GM13977 (cell line): ENCODE measurements around the gene PIP4K2A.

Source experiments
- DNase-seq: peaks from one replicate; pipeline ENCODE4 v3.0.0; 2012; ENCODE audit warnings: low spot score
- CTCF ChIP-seq: IDR thresholded peaks from 2 replicates; pipeline ENCODE4 v1.5.1; 2012; ENCODE audit warnings: mild to moderate bottlenecking, control low read depth; ENCODE audit not compliant: insufficient read depth; ENCODE audit errors: extremely low read depth, missing control alignments
- in situ Hi-C: fragments of 300-500 bp; cut with MboI; formaldehyde crosslinking; loops from one replicate; pipeline ENCODE4 v1.12.0; 2022; ENCODE audit warnings: low sequenced_read_pairs, low pct_unique_long_range_greater_than_20kb, mixed read lengths, inconsistent platforms; ENCODE audit not compliant: unreplicated experiment

PIP4K2A gene

GRCh38 chr10:22618078-22618785 lies 96.1 kb downstream of the PIP4K2A start:
- in situ Hi-C loops, result no loop called here

DNA sequence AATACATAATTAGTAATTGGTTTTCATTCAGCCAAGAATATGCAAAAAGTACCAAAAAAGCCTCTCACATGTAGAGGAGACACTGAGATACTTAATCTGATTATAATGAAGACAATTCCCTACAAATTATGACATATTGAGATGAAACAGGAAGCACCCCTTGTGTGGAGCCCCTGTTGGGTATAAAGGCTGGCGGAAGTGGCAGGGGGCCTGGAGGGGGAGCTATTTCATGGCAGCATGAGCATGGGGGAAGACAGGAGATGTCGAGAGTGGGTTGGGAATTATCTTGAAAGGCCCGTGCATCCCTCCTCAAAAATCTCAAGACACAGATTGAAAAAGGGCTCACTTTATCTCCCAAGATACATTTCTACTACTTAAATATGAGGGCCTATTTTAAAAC lies 96.9 kb downstream of the PIP4K2A start:
- peak; percentile 39 for TF ChIP-seq CTCF
- DNase-seq, result no peak
- in situ Hi-C loops, result no loop called here

More at GRCh38 chr10:22618078-22618785, 96.1 kb downstream of the PIP4K2A start:
- no peak for TF ChIP-seq CTCF
- no peak for DNase-seq

DNA sequence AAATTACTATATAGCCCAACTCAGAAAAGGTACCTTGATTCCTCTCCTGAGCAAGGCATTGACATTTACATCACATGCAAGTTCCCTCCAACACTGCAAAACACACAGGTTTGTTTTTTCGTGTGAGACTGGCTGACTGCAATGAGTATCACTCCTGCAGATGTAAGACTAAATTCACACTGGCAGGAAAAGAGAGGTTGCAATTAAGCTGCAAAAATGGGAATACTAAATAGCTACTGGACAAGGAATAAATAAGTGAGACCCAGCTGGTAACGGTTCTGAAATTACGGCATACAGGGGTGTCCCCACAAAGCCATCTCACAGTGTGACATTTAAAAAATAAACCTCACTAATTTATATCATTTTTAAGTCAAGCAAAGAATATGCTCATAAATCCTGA lies 97.3 kb downstream of the PIP4K2A start:
- TF ChIP-seq CTCF, result no peak
- DNase-seq, result no peak
- in situ Hi-C loops, result no loop called here

DNA sequence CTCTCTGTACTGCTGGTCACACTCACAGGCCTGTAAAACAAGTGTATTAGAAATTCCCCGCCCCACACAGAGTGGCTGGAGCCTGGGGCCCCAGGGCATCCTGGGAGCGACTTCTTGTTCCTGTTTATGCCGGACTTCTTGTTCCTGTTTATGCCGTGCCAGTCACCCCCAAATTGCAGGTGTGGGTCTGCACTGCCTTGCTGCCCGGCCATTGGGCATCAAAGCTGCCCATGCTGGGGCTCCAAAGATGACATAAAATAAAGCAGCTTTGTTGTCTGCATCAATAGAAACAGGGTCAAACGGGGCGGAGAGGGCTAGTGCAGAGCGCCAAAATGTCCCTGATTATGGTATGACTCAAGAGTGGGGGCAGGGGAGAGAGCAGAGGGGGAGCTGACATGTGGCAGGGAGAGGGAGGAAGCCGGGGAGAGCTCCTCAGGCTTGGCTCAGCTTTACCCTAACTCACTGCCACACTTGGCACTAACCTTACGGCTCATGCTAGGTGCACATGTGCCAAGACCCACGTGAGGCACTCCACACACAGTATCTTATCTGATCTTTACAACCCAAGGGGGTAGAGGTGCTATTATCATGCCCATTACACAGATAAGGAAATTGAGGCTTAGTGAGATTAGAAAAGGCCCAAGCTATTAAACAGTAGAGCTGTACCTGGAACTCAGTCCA lies 98.4 kb downstream of the PIP4K2A start:
- no peak for TF ChIP-seq CTCF
- peak; percentile 50 for DNase-seq
- in situ Hi-C loops, result no loop called here

- no peak for DNase-seq
- no peak for TF ChIP-seq CTCF
- in situ Hi-C loops, result no loop called here
Measured at GRCh38 chr10:22615101-22615500, 99.3 kb downstream of the PIP4K2A start.

- DNase-seq, result no peak
- TF ChIP-seq CTCF, result no peak
- in situ Hi-C loops, result no loop called here
Measured at GRCh38 chr10:22613011-22613410, 101.4 kb downstream of the PIP4K2A start.
